Endothelial cell of umbilical vein (primary cell): ENCODE results near the gene SOX8. TPM values are rescaled to one million over a fixed set of nuclear protein-coding genes. Genes with fewer than 3 reads are reported as not detected.

Source experiments
- BruUV-seq: library from RNA; stranded (reverse); fragments of 400-500 nt; replicated peaks from 2 replicates; lab custom pipeline; 2021; lab: Mats Ljungman, UMichigan
- CTCF ChIA-PET: fragments of 300-600, 350-600 bp; sonication (Branson Sonifier 250); formaldehyde crosslinking; loops from one replicate; lab custom pipeline; 2021; ENCODE audit warnings: antibody characterized with exemption, inconsistent platforms; lab: Charles Lee
- POLR2A ChIA-PET: fragments of 300-600, 350-600 bp; sonication (Branson Sonifier 250); formaldehyde crosslinking; loops from one replicate; lab custom pipeline; 2021; ENCODE audit warnings: antibody characterized with exemption, inconsistent platforms; lab: Charles Lee
- DNase-seq: peaks from one replicate; pipeline ENCODE4 v3.0.0-alpha.2; 2011; ENCODE audit warnings: low read depth, low spot score
- FAIRE-seq: peaks from 2 replicates; lab custom pipeline; 2011; peaks lifted over from hg19 to GRCh38; lab: Jason Lieb, UNC
- H2AFZ ChIP-seq: 2 replicates; pipeline ENCODE4 v1.6.0; 2012; ENCODE audit warnings: low read depth, low read length, control low read depth, inconsistent platforms
- H3K27ac ChIP-seq: 2 replicates; pipeline ENCODE4 v1.5.1; 2011; ENCODE audit warnings: low read depth, mild to moderate bottlenecking, control low read depth, low read length, moderate library complexity; ENCODE audit not compliant: insufficient read depth
- H3K27me3 ChIP-seq, 2 experiments: 2 replicates each; pipeline versions ENCODE4 v1.6.0 to v1.6.1; 2011; ENCODE audit warnings: low read length in 2 of 2, mixed read lengths in 1 of 2; ENCODE audit not compliant: control insufficient read depth in 2 of 2, insufficient read depth in 2 of 2
- H3K36me3 ChIP-seq, 2 experiments: 2 replicates in 1 of 2; 3 replicates in 1 of 2; pipeline ENCODE4 v1.5.1; 2011; ENCODE audit warnings: low read length in 2 of 2, mild to moderate bottlenecking in 1 of 2, moderate library complexity in 1 of 2; ENCODE audit not compliant: control insufficient read depth in 2 of 2, insufficient read depth in 2 of 2; ENCODE audit errors: extremely low read depth in 1 of 2
- H3K4me1 ChIP-seq: 3 replicates; pipeline ENCODE4 v1.5.1; 2011; ENCODE audit warnings: mild to moderate bottlenecking, low read length; ENCODE audit not compliant: control insufficient read depth, insufficient read depth; ENCODE audit errors: extremely low read depth
- H3K4me2 ChIP-seq: 2 replicates; pipeline ENCODE4 v1.6.1; 2011; ENCODE audit warnings: low read length, control low read depth, mixed read lengths; ENCODE audit not compliant: insufficient read depth
- H3K4me3 ChIP-seq, 3 experiments: fragments of 200-600 bp in 1 of 3; sonication (generic), shearing (Covaris generic) in 1 of 3; replicated peaks in 1 of 3; 2 replicates each; pipeline ENCODE4 v1.5.1; 2011 to 2016; ENCODE audit warnings: control low read depth in 3 of 3, low read length in 3 of 3, mild to moderate bottlenecking in 2 of 3, inconsistent platforms in 1 of 3, low read depth in 1 of 3, moderate library complexity in 1 of 3; ENCODE audit not compliant: insufficient read depth in 1 of 3
- H3K79me2 ChIP-seq: 2 replicates; pipeline ENCODE4 v1.6.0; 2012; ENCODE audit warnings: low read length, inconsistent platforms; ENCODE audit not compliant: control insufficient read depth, insufficient read depth
- H3K9ac ChIP-seq: replicated peaks from 2 replicates; pipeline ENCODE3; 2011; ENCODE audit warnings: low read length, control low read depth; ENCODE audit not compliant: insufficient read depth; ENCODE audit errors: extremely low read depth
- H3K9me1 ChIP-seq: replicated peaks from 3 replicates; pipeline ENCODE4 v1.6.0; 2011; ENCODE audit warnings: mild to moderate bottlenecking, low read length; ENCODE audit not compliant: control insufficient read depth, insufficient read depth; ENCODE audit errors: extremely low read depth
- H3K9me3 ChIP-seq: replicated peaks from 2 replicates; pipeline ENCODE4 v1.5.1; 2012; ENCODE audit warnings: low read length, inconsistent platforms; ENCODE audit not compliant: control insufficient read depth, insufficient read depth
- H4K20me1 ChIP-seq: replicated peaks from 2 replicates; pipeline ENCODE3; 2011; ENCODE audit warnings: mild to moderate bottlenecking, low read length; ENCODE audit not compliant: control insufficient read depth, insufficient read depth; ENCODE audit errors: extremely low read depth
- EZH2 ChIP-seq: IDR thresholded peaks from 2 replicates; pipeline ENCODE4 v1.6.1; 2012; ENCODE audit warnings: borderline replicate concordance, low read depth, mild to moderate bottlenecking, moderate library complexity, low read length, inconsistent platforms; ENCODE audit not compliant: severe bottlenecking
- FOS ChIP-seq: IDR thresholded peaks from 2 replicates; pipeline ENCODE4 v1.6.1; 2011; ENCODE audit warnings: mild to moderate bottlenecking, low read length, moderate library complexity, borderline replicate concordance; ENCODE audit not compliant: insufficient read depth
- GATA2 ChIP-seq: IDR thresholded peaks from 2 replicates; pipeline ENCODE4 v1.7.0; 2011; ENCODE audit warnings: low read depth, mild to moderate bottlenecking, moderate library complexity, mixed read lengths, low read length; ENCODE audit not compliant: insufficient read length, insufficient read depth
- JUN ChIP-seq: IDR thresholded peaks from 2 replicates; pipeline ENCODE4 v1.6.1; 2011; ENCODE audit warnings: borderline replicate concordance, low read depth; ENCODE audit not compliant: insufficient read length, insufficient read depth
- MYC ChIP-seq: IDR thresholded peaks from one replicate; pipeline ENCODE4 v1.6.1; 2011; ENCODE audit warnings: mild to moderate bottlenecking, low read depth, low read length
- POLR2A ChIP-seq: IDR thresholded peaks from 2 replicates; pipeline ENCODE4 v1.6.1; 2012; ENCODE audit warnings: low read depth, mild to moderate bottlenecking, control low read depth, low read length
- POLR2AphosphoS5 ChIP-seq: IDR thresholded peaks from 2 replicates; pipeline ENCODE4 v1.6.1; 2012; ENCODE audit warnings: low read depth, mild to moderate bottlenecking, control low read depth, low read length, moderate library complexity; ENCODE audit not compliant: insufficient read depth
- dilution Hi-C: fragments of 300-500 bp; cut with MboI; formaldehyde crosslinking; loops from one replicate; pipeline ENCODE4 v1.15.0; 2019; ENCODE audit warnings: low sequenced_read_pairs; ENCODE audit not compliant: extremely low pct_ligation_motif_present
- intact Hi-C: fragments of 100-400 bp; cut with micrococcal nuclease; formaldehyde crosslinking; loops from one replicate; pipeline ENCODE4 v1.10.0; 2022
- polyA plus RNA-seq, 4 experiments: library from polyadenylated mRNA; depleted of rRNA in 3 of 4; stranded (reverse) in 3 of 4; unstranded in 1 of 4; fragments of >200 nt; gene quantifications; 2 replicates each; pipeline versions ENCODE4 v1.2.1 to v1.2.3, GENCODE V29; 2011 to 2012; ENCODE audit warnings: missing spikeins in 1 of 4
- total RNA-seq: library from RNA; stranded (reverse); gene quantifications from 2 replicates; pipeline ENCODE4 v1.2.3, GENCODE V29; 2021
- TF ChIP-seq, protein P1 (sequence below), 2 donors: IDR thresholded peaks; 1 replicate in 1 of 2; 2 replicates in 1 of 2; pipeline ENCODE4 v1.5.1; 2011; ENCODE audit warnings: low read length in 2 of 2, mild to moderate bottlenecking in 2 of 2, moderate library complexity in 2 of 2, control low read depth in 1 of 2, inconsistent platforms in 1 of 2, low read depth in 1 of 2; ENCODE audit not compliant: insufficient read depth in 1 of 2; ENCODE audit errors: extremely low read depth in 1 of 2
- TF ChIP-seq, protein P2 (sequence below): IDR thresholded peaks from 2 replicates; pipeline ENCODE4 v1.6.1; 2011; ENCODE audit not compliant: insufficient read depth, insufficient read length

The SOX8 gene
- total and polyA plus RNA-seq, 2 donors (not counting 3 experiments of a cell fraction or from before 2014, with no cell fraction given), result 0.52 to 0.53 TPM

DNA sequence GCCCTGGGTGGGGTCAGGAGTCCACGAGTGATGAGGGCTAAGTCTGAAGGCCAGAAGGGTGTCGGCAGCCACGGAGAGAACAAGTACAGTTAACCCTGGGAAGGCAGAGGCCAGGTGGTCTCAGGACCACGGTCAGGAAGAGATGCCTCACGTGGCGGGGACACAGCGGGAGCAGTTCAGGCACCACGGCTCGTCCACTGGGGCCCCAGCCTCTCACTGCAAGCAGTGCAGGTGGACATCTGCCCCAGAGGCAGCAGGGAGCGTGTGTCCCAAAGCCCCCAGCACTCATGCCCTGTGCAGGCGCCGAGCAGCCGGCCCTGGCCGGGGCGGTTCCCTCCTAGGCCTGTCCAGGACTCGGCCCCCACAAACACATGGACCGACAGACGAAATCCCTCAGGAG, 15.5 kb upstream of the SOX8 start:
- Histone ChIP-seq H3K27ac (no peak overlapping the region), H3K9ac (no peak overlapping the region), H4K20me1 (no peaks in the 10 kb centered on the region), H2AFZ (no peak overlapping the region), H3K9me3 (no peaks in the 10 kb centered on the region), H3K4me1 (peaks cover 18% of the 10 kb centered on the region), H3K79me2 (no peaks in the 10 kb centered on the region), H3K36me3 (no peaks in the 10 kb centered on the region), H3K27me3 (no peaks in the 10 kb centered on the region), H3K9me1 (no peaks in the 10 kb centered on the region), H3K4me2 (no peak overlapping the region), H3K4me3 (no peak overlapping the region)
- FAIRE-seq, result no peak
- intact Hi-C loops, result no loop called here
- TF ChIP-seq POLR2A, result no peak
- TF ChIP-seq GATA2, result no peak
- TF ChIP-seq MYC, result no peak
- TF ChIP-seq, protein P1, sequence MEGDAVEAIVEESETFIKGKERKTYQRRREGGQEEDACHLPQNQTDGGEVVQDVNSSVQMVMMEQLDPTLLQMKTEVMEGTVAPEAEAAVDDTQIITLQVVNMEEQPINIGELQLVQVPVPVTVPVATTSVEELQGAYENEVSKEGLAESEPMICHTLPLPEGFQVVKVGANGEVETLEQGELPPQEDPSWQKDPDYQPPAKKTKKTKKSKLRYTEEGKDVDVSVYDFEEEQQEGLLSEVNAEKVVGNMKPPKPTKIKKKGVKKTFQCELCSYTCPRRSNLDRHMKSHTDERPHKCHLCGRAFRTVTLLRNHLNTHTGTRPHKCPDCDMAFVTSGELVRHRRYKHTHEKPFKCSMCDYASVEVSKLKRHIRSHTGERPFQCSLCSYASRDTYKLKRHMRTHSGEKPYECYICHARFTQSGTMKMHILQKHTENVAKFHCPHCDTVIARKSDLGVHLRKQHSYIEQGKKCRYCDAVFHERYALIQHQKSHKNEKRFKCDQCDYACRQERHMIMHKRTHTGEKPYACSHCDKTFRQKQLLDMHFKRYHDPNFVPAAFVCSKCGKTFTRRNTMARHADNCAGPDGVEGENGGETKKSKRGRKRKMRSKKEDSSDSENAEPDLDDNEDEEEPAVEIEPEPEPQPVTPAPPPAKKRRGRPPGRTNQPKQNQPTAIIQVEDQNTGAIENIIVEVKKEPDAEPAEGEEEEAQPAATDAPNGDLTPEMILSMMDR (IDR thresholded peaks at IDR 0.05; ENCODE audit: extremely low read depth in 1 of 2, insufficient read depth in 1 of 2, low read depth in 1 of 2, low read length in 2 of 2), result no peak
- TF ChIP-seq FOS, result no peak
- TF ChIP-seq EZH2, result no peak
- TF ChIP-seq, protein P2, sequence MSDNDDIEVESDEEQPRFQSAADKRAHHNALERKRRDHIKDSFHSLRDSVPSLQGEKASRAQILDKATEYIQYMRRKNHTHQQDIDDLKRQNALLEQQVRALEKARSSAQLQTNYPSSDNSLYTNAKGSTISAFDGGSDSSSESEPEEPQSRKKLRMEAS, result no peak
- no peak for TF ChIP-seq POLR2AphosphoS5
- no peak for TF ChIP-seq JUN
- dilution Hi-C loops, result no loop called here
- no peak for DNase-seq
- ChIA-PET POLR2A (no interaction called here), CTCF (no interaction called here)
- BruUV-seq, result no TSS peak
